SU-DHL-6 (cell line): ENCODE measurements around the gene ABCA4.

Experiments
- H2AFZ ChIP-seq: fragments of 200-600 bp; sonication (generic); 2 replicates; pipeline ENCODE4 v1.6.1; 2014; ENCODE audit warnings: low read depth, mild to moderate bottlenecking, moderate library complexity, mixed read lengths, antibody characterized with exemption, low read length; ENCODE audit not compliant: severe bottlenecking
- H3F3A ChIP-seq: fragments of 200-600 bp; shearing (Covaris generic); 2 replicates; pipeline ENCODE4 v1.6.0; 2016; ENCODE audit warnings: antibody characterized with exemption, mild to moderate bottlenecking; ENCODE audit not compliant: insufficient read depth
- H3K27ac ChIP-seq: fragments of 200-600 bp; sonication (generic); 2 replicates; pipeline ENCODE4 v1.5.1; 2016; ENCODE audit warnings: low read depth, mild to moderate bottlenecking, low read length, moderate library complexity, mixed read lengths
- H3K27me3 ChIP-seq: fragments of 200-600 bp; sonication (generic), shearing (Covaris generic); 2 replicates; pipeline ENCODE4 v1.6.0; 2014; ENCODE audit warnings: mild to moderate bottlenecking, low read length
- H3K36me3 ChIP-seq: fragments of 200-600 bp; sonication (generic); 2 replicates; pipeline ENCODE4 v1.6.1; 2014; ENCODE audit warnings: mild to moderate bottlenecking, low read length, mixed read lengths
- H3K4me2 ChIP-seq: fragments of 300-600, 200-600 bp; shearing (Covaris generic), sonication (generic); 2 replicates; pipeline ENCODE4 v1.6.0; 2014; ENCODE audit warnings: low read length, low read depth, mild to moderate bottlenecking; ENCODE audit not compliant: poor library complexity, severe bottlenecking
- H3K4me3 ChIP-seq: fragments of 200-600 bp; sonication (generic); 2 replicates; pipeline ENCODE4 v1.5.1; 2014; ENCODE audit warnings: antibody characterized with exemption, low read length, mild to moderate bottlenecking, mixed read lengths; ENCODE audit not compliant: insufficient read depth, poor library complexity, severe bottlenecking
- H3K79me2 ChIP-seq: fragments of 200-600 bp; sonication (generic); 2 replicates; pipeline ENCODE4 v1.6.1; 2014; ENCODE audit warnings: mild to moderate bottlenecking, low read length, moderate library complexity; ENCODE audit not compliant: insufficient read depth
- H3K9ac ChIP-seq: fragments of 200-600 bp; sonication (generic); 2 replicates; pipeline ENCODE4 v1.7.0; 2014; ENCODE audit warnings: mild to moderate bottlenecking, low read length
- H3K9me2 ChIP-seq: fragments of 200-600 bp; sonication (generic); replicated peaks from 2 replicates; pipeline ENCODE4 v1.6.1; 2014; ENCODE audit warnings: low read length; ENCODE audit not compliant: insufficient read depth
- H3K9me3 ChIP-seq: fragments of 200-600 bp; sonication (generic); 2 replicates; pipeline ENCODE4 v1.6.1; 2014; ENCODE audit warnings: low read length, mixed read lengths; ENCODE audit not compliant: insufficient read depth
- H4K20me1 ChIP-seq: fragments of 200-600 bp; sonication (generic); 2 replicates; pipeline ENCODE4 v1.6.1; 2014; ENCODE audit warnings: low read depth, mild to moderate bottlenecking, antibody characterized with exemption, low read length, moderate library complexity, mixed read lengths
- EZH2phosphoT487 ChIP-seq: fragments of 200-600 bp; sonication (generic), shearing (Covaris generic); conservative IDR thresholded peaks from 2 replicates; pipeline ENCODE4 v1.6.1; 2018; ENCODE audit warnings: mild to moderate bottlenecking, antibody characterized with exemption, low read length, moderate library complexity, mixed read lengths
- TF ChIP-seq, protein P1 (sequence below): fragments of 200-600 bp; sonication (generic); IDR thresholded peaks from one replicate; pipeline ENCODE4 v1.5.1; 2017; ENCODE audit warnings: antibody characterized with exemption, mild to moderate bottlenecking, low read length, moderate library complexity; ENCODE audit not compliant: insufficient read depth, poor library complexity, severe bottlenecking

ABCA4 gene

DNA sequence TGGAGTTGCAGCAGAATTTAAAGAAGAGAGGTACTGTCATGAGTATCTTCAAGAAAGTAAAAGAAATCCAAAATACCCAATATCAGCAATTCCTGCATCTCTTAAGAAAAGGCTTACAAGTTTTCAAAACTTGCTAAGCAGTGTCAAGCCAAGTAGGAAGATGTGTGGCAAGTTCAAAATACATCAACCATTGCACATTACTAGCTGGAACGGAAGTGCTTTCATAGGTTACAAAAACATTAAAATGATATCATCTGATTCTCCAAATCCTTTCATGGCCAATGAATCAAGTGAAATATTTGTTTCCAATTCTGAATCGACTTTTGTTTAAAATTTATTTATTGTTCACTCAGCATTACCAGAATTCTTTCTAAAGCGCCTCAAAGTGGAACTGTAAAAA lies 5.7 kb upstream of the ABCA4 start:
- H3K36me3 ChIP-seq, result no peaks in the 10 kb centered on the region
- H3K79me2 ChIP-seq, result no peaks in the 10 kb centered on the region

DNA sequence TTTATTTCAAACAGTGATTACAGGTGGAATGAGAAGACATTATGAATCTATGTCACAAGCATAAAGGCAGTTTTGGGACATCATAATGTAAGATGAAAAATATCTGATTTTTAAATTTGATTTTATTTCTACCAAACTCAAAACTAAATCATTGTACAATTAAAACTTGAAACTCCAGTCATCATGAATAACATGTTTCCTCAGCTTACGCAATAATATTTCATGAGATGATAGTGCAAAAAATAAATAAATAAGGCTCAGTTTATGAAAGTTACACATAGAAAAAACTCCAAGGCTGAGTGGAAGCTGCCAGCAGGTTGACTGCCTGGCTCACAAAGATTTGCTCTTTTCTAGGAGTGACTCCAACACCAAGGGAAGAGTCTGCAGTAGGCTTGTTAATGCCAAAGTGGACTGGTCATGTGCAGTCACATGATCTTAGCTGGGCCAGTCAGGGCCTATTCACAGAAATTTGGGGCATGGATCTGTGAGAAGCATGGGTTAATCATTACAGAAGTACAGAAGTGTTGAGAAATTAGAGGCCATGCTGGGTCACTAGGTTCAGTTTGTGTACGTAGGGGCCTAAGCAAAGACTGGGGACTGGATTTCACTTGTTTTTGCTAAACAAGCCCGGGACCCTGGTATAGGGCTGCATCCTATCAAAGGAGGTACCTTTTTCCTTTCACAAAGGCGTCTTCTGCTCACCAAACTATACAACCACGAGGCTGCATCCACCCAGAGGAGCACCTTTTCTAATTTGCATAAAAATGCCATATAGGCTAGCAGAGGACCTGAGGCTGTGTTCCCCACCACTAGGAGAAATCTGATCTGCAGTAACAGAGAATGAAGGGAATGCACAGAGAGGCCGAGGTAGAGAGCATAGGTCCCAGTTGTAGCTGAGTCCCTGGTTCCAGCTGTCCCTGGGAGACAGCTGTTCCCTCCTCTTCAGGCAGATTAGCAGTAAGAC lies 4.9 kb upstream of the ABCA4 start:
- Histone ChIP-seq H3K9me3 (no peaks in the 10 kb centered on the region), H3K27ac (no peak overlapping the region), H3K4me3 (no peak overlapping the region), H2AFZ (no peak overlapping the region), H3K9ac (no peak overlapping the region), H3K36me3 (no peaks in the 10 kb centered on the region), H3F3A (no peaks in the 10 kb centered on the region), H3K79me2 (no peaks in the 10 kb centered on the region), H4K20me1 (no peaks in the 10 kb centered on the region), H3K9me2 (no peaks in the 10 kb centered on the region), H3K4me2 (no peak overlapping the region), H3K27me3 (no peaks in the 10 kb centered on the region)
- TF ChIP-seq, protein P1, sequence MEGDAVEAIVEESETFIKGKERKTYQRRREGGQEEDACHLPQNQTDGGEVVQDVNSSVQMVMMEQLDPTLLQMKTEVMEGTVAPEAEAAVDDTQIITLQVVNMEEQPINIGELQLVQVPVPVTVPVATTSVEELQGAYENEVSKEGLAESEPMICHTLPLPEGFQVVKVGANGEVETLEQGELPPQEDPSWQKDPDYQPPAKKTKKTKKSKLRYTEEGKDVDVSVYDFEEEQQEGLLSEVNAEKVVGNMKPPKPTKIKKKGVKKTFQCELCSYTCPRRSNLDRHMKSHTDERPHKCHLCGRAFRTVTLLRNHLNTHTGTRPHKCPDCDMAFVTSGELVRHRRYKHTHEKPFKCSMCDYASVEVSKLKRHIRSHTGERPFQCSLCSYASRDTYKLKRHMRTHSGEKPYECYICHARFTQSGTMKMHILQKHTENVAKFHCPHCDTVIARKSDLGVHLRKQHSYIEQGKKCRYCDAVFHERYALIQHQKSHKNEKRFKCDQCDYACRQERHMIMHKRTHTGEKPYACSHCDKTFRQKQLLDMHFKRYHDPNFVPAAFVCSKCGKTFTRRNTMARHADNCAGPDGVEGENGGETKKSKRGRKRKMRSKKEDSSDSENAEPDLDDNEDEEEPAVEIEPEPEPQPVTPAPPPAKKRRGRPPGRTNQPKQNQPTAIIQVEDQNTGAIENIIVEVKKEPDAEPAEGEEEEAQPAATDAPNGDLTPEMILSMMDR, result no peak
- TF ChIP-seq EZH2phosphoT487, result no peak

More for the DNA sequence above, 5.7 kb upstream of the ABCA4 start:
- no peaks in the 10 kb centered on the region for H3F3A ChIP-seq
- H4K20me1 ChIP-seq, result no peaks in the 10 kb centered on the region
- no peak overlapping the region for H3K9ac ChIP-seq
- H3K4me3 ChIP-seq, result no peak overlapping the region
- no peaks in the 10 kb centered on the region for H3K27me3 ChIP-seq
- no peak overlapping the region for H3K4me2 ChIP-seq
- H3K9me2 ChIP-seq, result no peaks in the 10 kb centered on the region
- no peaks in the 10 kb centered on the region for H3K9me3 ChIP-seq
- TF ChIP-seq, protein P1, result no peak
- no peak for TF ChIP-seq EZH2phosphoT487
- H2AFZ ChIP-seq, result no peak overlapping the region
- no peak overlapping the region for H3K27ac ChIP-seq

DNA sequence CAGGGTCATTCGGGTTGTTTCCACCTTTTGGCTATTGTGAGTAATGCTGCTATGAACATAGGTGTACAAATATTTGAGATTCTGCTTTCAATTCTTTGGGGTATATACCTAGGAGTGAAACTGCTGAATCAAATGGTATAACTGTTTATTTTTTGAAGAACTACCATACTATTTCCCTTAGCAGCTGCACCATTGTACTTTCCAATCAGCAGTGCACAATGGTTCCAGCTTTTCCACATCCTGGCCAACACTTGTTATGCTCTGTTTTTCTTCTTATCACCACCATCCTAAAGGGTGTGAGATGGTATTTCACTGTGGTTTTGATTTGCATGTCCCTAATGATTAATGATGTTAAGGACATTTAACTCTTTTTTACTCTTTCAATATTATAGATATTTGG lies 3.6 kb upstream of the ABCA4 start:
- Histone ChIP-seq H3K4me3 (no peak overlapping the region), H3K27me3 (no peaks in the 10 kb centered on the region), H2AFZ (no peak overlapping the region), H3K9me2 (no peaks in the 10 kb centered on the region), H3K79me2 (no peaks in the 10 kb centered on the region), H3K9me3 (no peaks in the 10 kb centered on the region), H4K20me1 (no peaks in the 10 kb centered on the region), H3K4me2 (no peak overlapping the region), H3K27ac (no peak overlapping the region), H3K36me3 (no peaks in the 10 kb centered on the region), H3K9ac (no peak overlapping the region), H3F3A (no peaks in the 10 kb centered on the region)
- TF ChIP-seq EZH2phosphoT487, result no peak
- TF ChIP-seq, protein P1, result no peak
